ENCODE data around the gene DISC1. TPM values are rescaled to one million over a fixed set of nuclear protein-coding genes. Genes with fewer than 3 reads are reported as not detected.

Gene DISC1
- polyA plus RNA-seq, 1 of the 3 experiments (the other 2 are of a cell fraction), result 1.7 TPM

- Histone ChIP-seq H3K4me1 (ENCODE audit: control insufficient read depth in 1 of 2, insufficient read depth in 2 of 2, low read depth in 1 of 2, low read length in 1 of 2) (peaks cover 16 to 20% of the 10 kb centered on the region in 2 experiments), H4K20me1 (ENCODE audit: insufficient read depth) (no peaks in the 10 kb centered on the region), H3F3A (replicated peaks; ENCODE audit: insufficient read depth) (peaks cover 15% of the 10 kb centered on the region), H3K4me2 (no peak overlapping the region), H3K9ac (no peak overlapping the region), H3K9me2 (no peaks in the 10 kb centered on the region), H3K27ac (ENCODE audit: low read depth in 2 of 2, low read length in 1 of 2) (no peak overlapping the region), H2AFZ (ENCODE audit: low read depth) (no peak overlapping the region), H3K36me3 (replicated peaks in 1 of 2; ENCODE audit: control insufficient read depth in 1 of 2, insufficient read depth in 2 of 2, low read length in 1 of 2) (no peaks in the 10 kb centered on the region), H3K9me3 (no peaks in the 10 kb centered on the region), H3K4me3 (ENCODE audit: low read depth in 2 of 2, low read length in 1 of 2) (no peak overlapping the region), H3K27me3 (ENCODE audit: insufficient read depth) (no peaks in the 10 kb centered on the region), H3K79me2 (ENCODE audit: insufficient read depth) (no peaks in the 10 kb centered on the region; the same call in 1 of the 2 replicates)
- 61% methylated on average over 8 of the region's 8 CpGs for WGBS (ENCODE audit: low lambda C conversion rate)
- ChIA-PET CTCF (interaction anchor here (0.9 to 2.3 kb wide), 12 partner anchors 9 to 290 kb away, joined by 3 to 8 read pairs (median 3); partner anchors contain the start of gene DISC1), POLR2A (interaction anchor here (0.6 kb wide), 1 partner anchor 694 kb away, joined by 3 read pairs; no protein-coding TSS in a partner anchor)
- no peak for DNase-seq
- TF ChIP-seq SMC3 (IDR thresholded peaks at IDR 0.05; ENCODE audit: low read depth, low read length), result no peak
- TF ChIP-seq IRF3 (IDR thresholded peaks at IDR 0.05; ENCODE audit: low read depth, low read length), result no peak
- no peak for TF ChIP-seq EP300 (IDR thresholded peaks at IDR 0.05; ENCODE audit: borderline replicate concordance in 1 of 2, low read depth in 1 of 2, low read length in 1 of 2)
- no peak for TF ChIP-seq FOSL2 (IDR thresholded peaks at IDR 0.05; ENCODE audit: borderline replicate concordance, low read depth)
- no peak for TF ChIP-seq RCOR1 (IDR thresholded peaks at IDR 0.05; ENCODE audit: low read length)
- no peak for TF ChIP-seq CTCF (IDR thresholded peaks at IDR 0.05)
- TF ChIP-seq MEF2A (IDR thresholded peaks at IDR 0.05; ENCODE audit: borderline replicate concordance, low read depth), result no peak
- no peak for TF ChIP-seq FOXJ3 (CRISPR knock-in tag; IDR thresholded peaks at IDR 0.05)
- no peak for TF ChIP-seq PBX3 (IDR thresholded peaks at IDR 0.05)
- no peak for TF ChIP-seq TAF1 (IDR thresholded peaks at IDR 0.05; ENCODE audit: borderline replicate concordance, low read depth, low read length)
- TF ChIP-seq SIN3A (IDR thresholded peaks at IDR 0.05; ENCODE audit: borderline replicate concordance, low read depth, low read length), result no peak
- no peak for TF ChIP-seq CHD2 (IDR thresholded peaks at IDR 0.05; ENCODE audit: low read length, partially characterized antibody)
- no peak for TF ChIP-seq MAX (IDR thresholded peaks at IDR 0.05; ENCODE audit: low read depth)
Observed at GRCh38 chr1:231605149-231606100, 21.2 kb upstream of the DISC1 start.

Data from SK-N-SH (cell line).